ENCODE measurements around the gene FBXO5. TPM values are rescaled to one million over a fixed set of nuclear protein-coding genes. Genes with fewer than 3 reads are reported as not detected.

The FBXO5 gene
- total and polyA plus RNA-seq, 2 experiments from 2014 or later = 49.6 to 51.2 TPM

DNA sequence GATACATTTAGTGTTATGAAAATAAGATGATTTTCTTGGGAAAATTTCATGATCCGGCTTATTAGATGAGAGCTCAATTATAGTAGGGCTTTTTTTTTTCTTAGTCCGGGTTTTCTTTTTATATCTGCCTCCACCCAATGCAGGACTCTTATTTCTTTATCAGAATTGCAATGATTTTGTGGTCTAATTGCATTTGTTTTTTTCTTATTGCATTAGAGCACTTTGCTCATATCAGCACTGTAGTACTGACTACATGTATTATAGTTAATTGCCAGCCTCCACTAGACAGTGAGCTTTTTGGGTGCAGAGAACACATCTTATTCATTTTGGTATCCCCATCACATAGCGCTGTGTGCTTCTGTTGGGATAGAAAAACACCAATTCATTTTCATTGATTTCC lies 50.0 kb downstream of the FBXO5 start:
- Mint-ChIP-seq H3K27ac (no peak overlapping the region), H3K36me3 (ENCODE audit: low read depth) (no peaks in the 10 kb centered on the region), H3K27me3 (ENCODE audit: insufficient read depth, low read depth, poor library complexity) (no peaks in the 10 kb centered on the region), H3K9me3 (no peaks in the 10 kb centered on the region), H3K4me3 (no peak overlapping the region), H3K4me1 (no peaks in the 10 kb centered on the region)
- Histone ChIP-seq H3K27me3 (ENCODE audit: insufficient read depth) (no peaks in the 10 kb centered on the region), H3K4me2 (no peak overlapping the region), H3F3A (replicated peaks; ENCODE audit: low read depth) (no peaks in the 10 kb centered on the region), H3K9me2 (ENCODE audit: insufficient read depth) (no peaks in the 10 kb centered on the region), H2AFZ (no peak overlapping the region), H3K79me2 (replicated peaks; ENCODE audit: insufficient read depth) (no peaks in the 10 kb centered on the region), H3K4me3 (no peak overlapping the region), H3K27ac (ENCODE audit: low read depth) (no peak overlapping the region), H4K20me1 (replicated peaks; ENCODE audit: insufficient read depth) (no peaks in the 10 kb centered on the region), H3K36me3 (ENCODE audit: insufficient read depth) (no peaks in the 10 kb centered on the region), H3K4me1 (ENCODE audit: insufficient read depth) (no peaks in the 10 kb centered on the region)
- no peak for DNase-seq (ENCODE audit: low spot score)
- no peak for TF ChIP-seq ZNF331 (CRISPR knock-in tag; IDR thresholded peaks at IDR 0.05; ENCODE audit: low read depth)
- no peak for TF ChIP-seq STAT1 (IDR thresholded peaks at IDR 0.05; ENCODE audit: unreplicated experiment)
- no peak for TF ChIP-seq JUNB (IDR thresholded peaks at IDR 0.05; ENCODE audit: unreplicated experiment)
- no peak for TF ChIP-seq EZH2 (IDR thresholded peaks at IDR 0.05; ENCODE audit: low read depth, unreplicated experiment)
- no peak for TF ChIP-seq NANOG (IDR thresholded peaks at IDR 0.05; ENCODE audit: borderline replicate concordance)
- TF ChIP-seq ZNF114 (CRISPR knock-in tag; IDR thresholded peaks at IDR 0.05) = no peak
- TF ChIP-seq, protein P1, sequence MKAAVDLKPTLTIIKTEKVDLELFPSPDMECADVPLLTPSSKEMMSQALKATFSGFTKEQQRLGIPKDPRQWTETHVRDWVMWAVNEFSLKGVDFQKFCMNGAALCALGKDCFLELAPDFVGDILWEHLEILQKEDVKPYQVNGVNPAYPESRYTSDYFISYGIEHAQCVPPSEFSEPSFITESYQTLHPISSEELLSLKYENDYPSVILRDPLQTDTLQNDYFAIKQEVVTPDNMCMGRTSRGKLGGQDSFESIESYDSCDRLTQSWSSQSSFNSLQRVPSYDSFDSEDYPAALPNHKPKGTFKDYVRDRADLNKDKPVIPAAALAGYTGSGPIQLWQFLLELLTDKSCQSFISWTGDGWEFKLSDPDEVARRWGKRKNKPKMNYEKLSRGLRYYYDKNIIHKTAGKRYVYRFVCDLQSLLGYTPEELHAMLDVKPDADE (IDR thresholded peaks at IDR 0.05) = no peak
- TF ChIP-seq, protein P2, sequence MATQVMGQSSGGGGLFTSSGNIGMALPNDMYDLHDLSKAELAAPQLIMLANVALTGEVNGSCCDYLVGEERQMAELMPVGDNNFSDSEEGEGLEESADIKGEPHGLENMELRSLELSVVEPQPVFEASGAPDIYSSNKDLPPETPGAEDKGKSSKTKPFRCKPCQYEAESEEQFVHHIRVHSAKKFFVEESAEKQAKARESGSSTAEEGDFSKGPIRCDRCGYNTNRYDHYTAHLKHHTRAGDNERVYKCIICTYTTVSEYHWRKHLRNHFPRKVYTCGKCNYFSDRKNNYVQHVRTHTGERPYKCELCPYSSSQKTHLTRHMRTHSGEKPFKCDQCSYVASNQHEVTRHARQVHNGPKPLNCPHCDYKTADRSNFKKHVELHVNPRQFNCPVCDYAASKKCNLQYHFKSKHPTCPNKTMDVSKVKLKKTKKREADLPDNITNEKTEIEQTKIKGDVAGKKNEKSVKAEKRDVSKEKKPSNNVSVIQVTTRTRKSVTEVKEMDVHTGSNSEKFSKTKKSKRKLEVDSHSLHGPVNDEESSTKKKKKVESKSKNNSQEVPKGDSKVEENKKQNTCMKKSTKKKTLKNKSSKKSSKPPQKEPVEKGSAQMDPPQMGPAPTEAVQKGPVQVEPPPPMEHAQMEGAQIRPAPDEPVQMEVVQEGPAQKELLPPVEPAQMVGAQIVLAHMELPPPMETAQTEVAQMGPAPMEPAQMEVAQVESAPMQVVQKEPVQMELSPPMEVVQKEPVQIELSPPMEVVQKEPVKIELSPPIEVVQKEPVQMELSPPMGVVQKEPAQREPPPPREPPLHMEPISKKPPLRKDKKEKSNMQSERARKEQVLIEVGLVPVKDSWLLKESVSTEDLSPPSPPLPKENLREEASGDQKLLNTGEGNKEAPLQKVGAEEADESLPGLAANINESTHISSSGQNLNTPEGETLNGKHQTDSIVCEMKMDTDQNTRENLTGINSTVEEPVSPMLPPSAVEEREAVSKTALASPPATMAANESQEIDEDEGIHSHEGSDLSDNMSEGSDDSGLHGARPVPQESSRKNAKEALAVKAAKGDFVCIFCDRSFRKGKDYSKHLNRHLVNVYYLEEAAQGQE (IDR thresholded peaks at IDR 0.05; ENCODE audit: unreplicated experiment) = no peak
- TF ChIP-seq POLR2AphosphoS5 (IDR thresholded peaks at IDR 0.05; ENCODE audit: low read depth) = no peak
- no peak for ATAC-seq

DNA sequence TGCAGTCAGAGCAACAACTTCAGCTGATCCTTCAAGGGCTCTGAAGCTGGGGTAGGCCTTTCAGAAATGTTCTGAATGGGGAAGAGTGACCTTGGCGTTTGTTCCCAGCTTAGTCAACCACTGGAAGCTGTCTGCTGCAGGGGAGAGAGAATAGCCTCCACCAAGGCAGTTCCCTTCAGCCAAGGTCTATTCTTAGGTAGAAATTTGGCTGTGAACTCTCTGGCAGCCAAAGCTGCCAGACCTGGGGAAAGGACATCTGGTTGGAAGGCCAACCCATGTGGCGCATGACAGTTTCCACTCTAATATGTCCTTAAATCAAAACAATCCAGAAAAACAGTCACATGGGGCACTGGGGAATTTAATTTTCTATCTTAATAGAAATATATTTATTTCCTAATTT lies 60.1 kb downstream of the FBXO5 start:
- Histone ChIP-seq H3K36me3 (ENCODE audit: insufficient read depth) (0 out of 2 replicates have a peak, but pooled peaks cover 4% of the 10 kb centered on the region), H4K20me1 (replicated peaks; ENCODE audit: insufficient read depth) (no peaks in the 10 kb centered on the region), H3K4me2 (no peak overlapping the region), H3K4me1 (ENCODE audit: insufficient read depth) (peaks cover 16% of the 10 kb centered on the region), H3K27me3 (ENCODE audit: insufficient read depth) (no peaks in the 10 kb centered on the region), H3K9me2 (ENCODE audit: insufficient read depth) (no peaks in the 10 kb centered on the region), H2AFZ (no peak overlapping the region), H3F3A (replicated peaks; ENCODE audit: low read depth) (no peaks in the 10 kb centered on the region), H3K27ac (ENCODE audit: low read depth) (no peak overlapping the region), H3K79me2 (replicated peaks; ENCODE audit: insufficient read depth) (no peaks in the 10 kb centered on the region), H3K4me3 (no peak overlapping the region)
- TF ChIP-seq, protein P1 (IDR thresholded peaks at IDR 0.05) = no peak
- no peak for TF ChIP-seq EZH2phosphoT487 (IDR thresholded peaks at IDR 0.05; ENCODE audit: unreplicated experiment)
- Mint-ChIP-seq H3K9me3 (no peaks in the 10 kb centered on the region), H3K36me3 (ENCODE audit: low read depth) (peaks cover 2% of the 10 kb centered on the region; the same call in 1 of the 3 replicates), H3K4me1 (peaks cover 10% of the 10 kb centered on the region; the same call in 2 of the 3 replicates), H3K27me3 (ENCODE audit: insufficient read depth, low read depth, poor library complexity) (peaks cover 3% of the 10 kb centered on the region), H3K27ac (no peak overlapping the region), H3K4me3 (no peak overlapping the region)
- DNase-seq (ENCODE audit: low spot score) = no peak
- ATAC-seq = no peak

Small RNA genes lying within 50 kb of the gene (small RNA-seq; reads per million reads assigned to genes)
- gene AL080276.1 (ENCODE audit: low replicate concordance) = not detected

Other genes starting within 250 kb of the FBXO5 start
- not detected in 2 replicates for gene VIP, start 232.2 kb downstream of the FBXO5 start, total RNA-seq (2014; rRNA removed; shearing (Covaris generic))
- not detected in 2 replicates for gene VIP, start 232.2 kb downstream of the FBXO5 start, polyA plus RNA-seq (2016; fragmentation: Nextera tagmentation; extraction: Ambion mirVana)
- gene MTRF1L, start 19.7 kb upstream of the FBXO5 start, total RNA-seq (2014; rRNA removed; shearing (Covaris generic)) = 17.0 and 20.5 TPM in 2 replicates
- gene MTRF1L, start 19.7 kb upstream of the FBXO5 start, polyA plus RNA-seq (2016; fragmentation: Nextera tagmentation; extraction: Ambion mirVana) = 22.3 and 28.3 TPM in 2 replicates
- gene RGS17, start 148.2 kb upstream of the FBXO5 start, total RNA-seq (2014; rRNA removed; shearing (Covaris generic)) = 8.3 and 12.1 TPM in 2 replicates
- 10.6 and 12.3 TPM in 2 replicates for gene RGS17, start 148.2 kb upstream of the FBXO5 start, polyA plus RNA-seq (2016; fragmentation: Nextera tagmentation; extraction: Ambion mirVana)